BLaER1 (cell line): ENCODE data around the gene PAK6.
A peak's percentile ranks its signal among the peaks of the same experiment; 100 is the strongest.

Source experiments
- H3K27ac ChIP-seq: shearing (Covaris generic); formaldehyde crosslinking; 2 replicates; pipeline ENCODE4 v1.8.1; 2022
- H3K27me3 ChIP-seq: shearing (Covaris generic); formaldehyde crosslinking; 2 replicates; pipeline ENCODE4 v1.8.1; 2022
- H3K36me3 ChIP-seq: shearing (Covaris generic); formaldehyde crosslinking; 2 replicates; pipeline ENCODE4 v1.8.1; 2022
- H3K4me1 ChIP-seq: shearing (Covaris generic); formaldehyde crosslinking; 2 replicates; pipeline ENCODE4 v1.8.1; 2022
- H3K4me2 ChIP-seq: shearing (Covaris generic); formaldehyde crosslinking; 2 replicates; pipeline ENCODE4 v1.8.1; 2022
- H3K4me3 ChIP-seq: shearing (Covaris generic); formaldehyde crosslinking; 2 replicates; pipeline ENCODE4 v1.8.1; 2022
- H3K9ac ChIP-seq: shearing (Covaris generic); formaldehyde crosslinking; 2 replicates; pipeline ENCODE4 v1.8.1; 2022
- H3K9me3 ChIP-seq: shearing (Covaris generic); formaldehyde crosslinking; 2 replicates; pipeline ENCODE4 v1.8.1; 2022
- H4K20me1 ChIP-seq: shearing (Covaris generic); formaldehyde crosslinking; 2 replicates; pipeline ENCODE4 v1.8.1; 2022
- Cebpa-rat ChIP-seq: shearing (Covaris generic); IDR thresholded peaks from 2 replicates; pipeline ENCODE4 v1.8.1; 2022

PAK6 gene

DNA sequence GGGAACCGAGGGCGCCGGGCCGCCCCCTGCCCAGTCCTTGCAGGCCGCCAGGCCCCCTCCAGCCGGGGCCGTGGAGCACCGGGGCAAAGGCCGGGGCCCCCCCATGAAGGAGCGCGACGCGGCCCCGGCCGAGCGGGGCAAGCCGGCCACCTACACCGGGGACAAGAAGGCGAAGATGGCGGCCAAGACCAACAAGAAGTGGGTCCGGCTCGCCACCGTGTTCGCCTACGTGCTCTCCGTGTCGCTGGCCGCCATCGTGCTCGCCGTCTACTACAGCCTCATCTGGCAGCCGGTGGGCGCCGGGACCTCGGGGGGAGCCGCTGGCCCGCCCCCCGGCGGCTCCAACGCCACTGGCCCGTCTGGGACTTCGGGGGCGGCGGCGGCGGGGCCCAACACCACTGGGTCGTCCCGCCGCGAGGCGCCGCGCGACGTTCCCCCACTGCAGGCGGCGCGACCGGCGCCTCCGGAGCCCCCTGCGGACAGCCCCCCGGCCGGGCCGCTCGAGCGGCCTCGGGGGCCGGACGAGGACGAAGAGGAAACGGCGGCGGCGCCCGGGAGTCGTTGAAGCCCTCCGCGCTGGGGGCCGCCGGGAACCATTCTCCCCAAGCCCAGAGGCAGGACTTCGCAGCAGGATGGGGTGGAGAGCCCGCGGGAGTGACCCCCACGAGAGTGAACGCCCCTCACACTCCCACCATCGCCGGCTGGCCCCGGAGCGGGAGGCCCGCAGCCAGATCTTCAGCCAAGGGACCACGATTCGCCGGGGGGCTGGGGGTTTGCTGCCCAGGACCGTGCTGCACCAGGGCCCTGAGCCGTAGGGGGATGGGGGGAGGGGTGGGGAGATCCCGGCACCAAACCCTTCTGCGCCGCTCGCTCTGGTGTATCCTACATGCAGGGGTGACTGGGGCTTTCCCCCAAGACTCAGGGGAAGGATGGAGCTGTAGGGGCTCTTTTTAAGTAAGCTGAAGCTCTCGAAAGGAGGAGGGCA lies 85.4 kb downstream of the PAK6 start:
- no peaks in the 10 kb centered on the region for H3K36me3 ChIP-seq
- H3K4me2 ChIP-seq: peak overlapping the region; percentile 98
- H3K27ac ChIP-seq: peak overlapping the region; percentile 71
- peaks cover 17% of the 10 kb centered on the region for H4K20me1 ChIP-seq
- no peak for TF ChIP-seq Cebpa-rat
- no peaks in the 10 kb centered on the region for H3K9me3 ChIP-seq
- peak overlapping the region; percentile 79 for H3K9ac ChIP-seq
- H3K27me3 ChIP-seq: peaks cover 24% of the 10 kb centered on the region
- peaks cover 54% of the 10 kb centered on the region for H3K4me1 ChIP-seq
- H3K4me3 ChIP-seq: peak overlapping the region; percentile 88

- Histone ChIP-seq H3K9me3 (no peaks in the 10 kb centered on the region), H3K4me1 (peaks cover 63% of the 10 kb centered on the region), H3K27me3 (peaks cover 24% of the 10 kb centered on the region), H3K27ac (no peak overlapping the region), H3K4me2 (peak overlapping the region; percentile 98), H3K4me3 (peak overlapping the region; percentile 88), H3K9ac (no peak overlapping the region), H3K36me3 (no peaks in the 10 kb centered on the region), H4K20me1 (peaks cover 17% of the 10 kb centered on the region)
- TF ChIP-seq Cebpa-rat: no peak
Measured at GRCh38 chr15:40325188-40325587, 86.3 kb downstream of the PAK6 start.

GRCh38 chr15:40325700-40326099 lies 86.8 kb downstream of the PAK6 start:
- Histone ChIP-seq H3K4me3 (no peak overlapping the region), H3K9ac (no peak overlapping the region)

More at GRCh38 chr15:40325700-40326099, 86.8 kb downstream of the PAK6 start:
- no peak overlapping the region for H3K27ac ChIP-seq
- peaks cover 24% of the 10 kb centered on the region for H3K27me3 ChIP-seq
- H4K20me1 ChIP-seq: peaks cover 17% of the 10 kb centered on the region
- peaks cover 68% of the 10 kb centered on the region for H3K4me1 ChIP-seq
- H3K4me2 ChIP-seq: peak overlapping the region; percentile 98
- H3K36me3 ChIP-seq: no peaks in the 10 kb centered on the region
- TF ChIP-seq Cebpa-rat: no peak
- H3K9me3 ChIP-seq: no peaks in the 10 kb centered on the region
